PFSK-1 (cell line): ENCODE results near the gene ARHGEF11.

Source experiments
- REST ChIP-seq, 2 experiments: IDR thresholded peaks; 2 replicates each; pipeline versions ENCODE4 v1.6.1 to v1.8.0; 2011 to 2012; ENCODE audit warnings: low read depth in 2 of 2, low read length in 2 of 2, control low read depth in 1 of 2, inconsistent platforms in 1 of 2, mild to moderate bottlenecking in 1 of 2, moderate library complexity in 1 of 2; ENCODE audit not compliant: insufficient read depth in 1 of 2
- SIN3A ChIP-seq: IDR thresholded peaks from 2 replicates; pipeline ENCODE4 v1.6.1; 2012; ENCODE audit warnings: mild to moderate bottlenecking, low read length, moderate library complexity, borderline replicate concordance; ENCODE audit not compliant: insufficient read depth
- TAF1 ChIP-seq: IDR thresholded peaks from 2 replicates; pipeline ENCODE4 v1.6.1; 2012; ENCODE audit warnings: low read length, control low read depth, borderline replicate concordance; ENCODE audit not compliant: insufficient read depth

DNA sequence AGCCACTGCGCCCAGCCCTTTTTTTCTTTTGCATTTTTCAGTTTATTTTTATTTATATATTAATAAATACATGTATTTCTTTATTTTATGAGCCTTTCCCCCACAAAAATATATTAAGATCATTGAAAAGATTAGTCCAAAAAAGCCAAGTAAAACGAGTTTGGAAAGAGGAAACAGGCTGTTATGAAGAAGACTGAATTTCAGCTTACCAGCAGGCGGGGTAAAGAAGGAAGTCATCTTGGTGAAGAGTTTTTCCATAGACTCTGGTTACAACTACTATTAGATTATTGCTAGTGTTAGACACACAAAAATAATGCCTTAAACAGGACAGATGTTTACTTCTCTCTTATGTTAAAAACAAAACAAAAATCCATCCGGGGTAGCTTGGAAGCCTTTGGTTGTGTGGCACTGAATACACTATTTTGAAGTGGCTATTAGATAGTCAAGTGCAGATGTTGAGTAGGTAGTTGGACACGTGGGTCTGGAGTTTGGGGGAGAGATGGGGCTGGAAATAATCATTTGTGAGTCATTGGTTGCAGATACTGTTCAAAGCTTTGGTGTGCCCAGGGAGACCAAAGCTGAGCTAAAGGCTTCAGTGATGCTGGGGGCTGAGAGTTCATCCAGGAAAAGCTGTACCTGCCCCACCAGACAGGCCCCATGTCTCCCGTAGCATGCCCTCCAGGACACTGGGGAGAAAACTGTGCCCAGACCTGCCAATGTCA lies 133.8 kb downstream of the ARHGEF11 start:
- TF ChIP-seq TAF1 (no peak), REST (IDR thresholded peaks at IDR 0.05; ENCODE audit: insufficient read depth in 1 of 2, low read depth in 2 of 2, low read length in 2 of 2) (no peak), SIN3A (no peak)
